SK-N-SH (cell line): ENCODE measurements around the gene AGFG1. TPM values are rescaled to one million over a fixed set of nuclear protein-coding genes. Genes with fewer than 3 reads are reported as not detected.

Experiments used
- CTCF ChIA-PET: fragments of 300-600, 350-600 bp; formaldehyde crosslinking; extraction: SDS; loops from one replicate; lab custom pipeline; 2021; lab: Yijun Ruan, JAX
- POLR2A ChIA-PET: fragments of 350-600 bp; sonication (Branson Sonifier 250); formaldehyde crosslinking; extraction: SDS; loops from one replicate; lab custom pipeline; 2020; ENCODE audit warnings: antibody characterized with exemption, inconsistent platforms; lab: Yijun Ruan, JAX
- DNase-seq: peaks from one replicate; pipeline ENCODE4 v3.0.0; 2012
- H2AFZ ChIP-seq: fragments of 200-600 bp; sonication (generic); 2 replicates; pipeline ENCODE4 v1.8.1; 2016; ENCODE audit warnings: antibody characterized with exemption, mild to moderate bottlenecking, low read depth
- H3F3A ChIP-seq: fragments of 200-600 bp; sonication (generic); replicated peaks from 2 replicates; pipeline ENCODE3; 2016; ENCODE audit warnings: antibody characterized with exemption, mild to moderate bottlenecking; ENCODE audit not compliant: insufficient read depth
- H3K27ac ChIP-seq, 2 experiments: fragments of 200-500 bp in 1 of 2; fragments of 200-600 bp in 1 of 2; sonication (Bioruptor generic) in 1 of 2; sonication (generic), shearing (Covaris generic) in 1 of 2; 2 replicates each; pipeline versions ENCODE4 v1.5.1 to v1.6.1; 2014 to 2016; ENCODE audit warnings: low read depth in 2 of 2, inconsistent platforms in 1 of 2, low read length in 1 of 2, mild to moderate bottlenecking in 1 of 2, mixed read lengths in 1 of 2
- H3K27me3 ChIP-seq: fragments of 200-600 bp; sonication (generic), shearing (Covaris generic); 2 replicates; pipeline ENCODE4 v1.6.1; 2016; ENCODE audit warnings: mixed run types; ENCODE audit not compliant: insufficient read depth
- H3K36me3 ChIP-seq, 2 experiments: fragments of 200-500 bp in 1 of 2; fragments of 200-600 bp in 1 of 2; sonication (Bioruptor generic) in 1 of 2; sonication (generic) in 1 of 2; replicated peaks in 1 of 2; 2 replicates each; pipeline versions ENCODE3 to v1.5.1; 2014 to 2016; ENCODE audit warnings: low read length in 1 of 2, mild to moderate bottlenecking in 1 of 2; ENCODE audit not compliant: insufficient read depth in 2 of 2, control insufficient read depth in 1 of 2
- H3K4me1 ChIP-seq, 2 experiments: fragments of 200-500 bp in 1 of 2; fragments of 200-600 bp in 1 of 2; sonication (Bioruptor generic) in 1 of 2; sonication (generic), shearing (Covaris generic) in 1 of 2; 2 replicates each; pipeline versions ENCODE4 v1.5.1 to v1.6.1; 2014 to 2016; ENCODE audit warnings: low read depth in 1 of 2, low read length in 1 of 2, mixed run types in 1 of 2; ENCODE audit not compliant: insufficient read depth in 2 of 2, control insufficient read depth in 1 of 2
- H3K4me2 ChIP-seq: fragments of 200-600 bp; sonication (generic), shearing (Covaris generic); 2 replicates; pipeline ENCODE4 v1.6.1; 2017; ENCODE audit warnings: mixed run types
- H3K4me3 ChIP-seq, 2 experiments: fragments of 200-500 bp in 1 of 2; fragments of 200-600 bp in 1 of 2; sonication (Bioruptor generic) in 1 of 2; sonication (generic), shearing (Covaris generic) in 1 of 2; 2 replicates each; pipeline versions ENCODE4 v1.5.1 to v1.8.1; 2014 to 2016; ENCODE audit warnings: low read depth in 2 of 2, inconsistent platforms in 1 of 2, low read length in 1 of 2, mild to moderate bottlenecking in 1 of 2, mixed read lengths in 1 of 2, moderate library complexity in 1 of 2
- H3K79me2 ChIP-seq: fragments of 200-600 bp; sonication (generic); 2 replicates; pipeline ENCODE4 v1.8.1; 2017; ENCODE audit warnings: mild to moderate bottlenecking; ENCODE audit not compliant: insufficient read depth
- H3K9ac ChIP-seq: fragments of 200-600 bp; sonication (generic); 2 replicates; pipeline ENCODE4 v1.6.1; 2017; ENCODE audit warnings: mixed run types
- H3K9me2 ChIP-seq: fragments of 200-600 bp; sonication (generic); 2 replicates; pipeline ENCODE4 v1.6.1; 2017; ENCODE audit warnings: mixed run types
- H3K9me3 ChIP-seq: fragments of 200-600 bp; sonication (generic); 2 replicates; pipeline ENCODE4 v1.6.1; 2017; ENCODE audit warnings: mixed run types, mild to moderate bottlenecking, moderate library complexity
- H4K20me1 ChIP-seq: fragments of 200-600 bp; sonication (generic); 2 replicates; pipeline ENCODE4 v1.6.1; 2017; ENCODE audit warnings: mild to moderate bottlenecking, mixed run types; ENCODE audit not compliant: insufficient read depth
- ELF1 ChIP-seq: IDR thresholded peaks from 2 replicates; pipeline ENCODE4 v1.4.0; 2012
- EZH2phosphoT487 ChIP-seq: fragments of 200-600 bp; sonication (generic); IDR thresholded peaks from 2 replicates; pipeline ENCODE4 v1.6.1; 2017; ENCODE audit warnings: low read depth, mixed run types, mild to moderate bottlenecking, antibody characterized with exemption, moderate library complexity, borderline replicate concordance
- FOXM1 ChIP-seq: IDR thresholded peaks from 2 replicates; pipeline ENCODE4 v1.4.0; 2012; ENCODE audit warnings: low read depth, mild to moderate bottlenecking
- GABPA ChIP-seq: IDR thresholded peaks from 2 replicates; pipeline ENCODE4 v1.4.0; 2012; ENCODE audit warnings: low read depth, mild to moderate bottlenecking
- IRF3 ChIP-seq: fragments of 150-350 bp; IDR thresholded peaks from 2 replicates; pipeline ENCODE4 v1.6.1; 2016; ENCODE audit warnings: mild to moderate bottlenecking, low read depth, low read length
- MXI1 ChIP-seq: IDR thresholded peaks from 2 replicates; pipeline ENCODE4 v1.6.1; 2012; ENCODE audit warnings: mild to moderate bottlenecking, low read depth, low read length, improper control_type of control experiment
- REST ChIP-seq: IDR thresholded peaks from 2 replicates; pipeline ENCODE4 v1.6.1; 2012; ENCODE audit warnings: mild to moderate bottlenecking, low read depth, low read length, moderate library complexity
- RFX5 ChIP-seq: IDR thresholded peaks from 2 replicates; pipeline ENCODE4 v1.6.1; 2012; ENCODE audit warnings: mild to moderate bottlenecking, improper control_type of control experiment, low read length
- SIN3A ChIP-seq: IDR thresholded peaks from 2 replicates; pipeline ENCODE4 v1.6.1; 2012; ENCODE audit warnings: low read depth, mild to moderate bottlenecking, low read length, moderate library complexity, borderline replicate concordance
- SMC3 ChIP-seq: IDR thresholded peaks from 2 replicates; pipeline ENCODE4 v1.6.1; 2012; ENCODE audit warnings: low read depth, low read length, improper control_type of control experiment
- TAF1 ChIP-seq: IDR thresholded peaks from 2 replicates; pipeline ENCODE4 v1.6.1; 2012; ENCODE audit warnings: low read depth, mild to moderate bottlenecking, low read length, moderate library complexity, borderline replicate concordance
- TEAD4 ChIP-seq: IDR thresholded peaks from 2 replicates; pipeline ENCODE4 v1.4.0; 2012; ENCODE audit warnings: mild to moderate bottlenecking, borderline replicate concordance; ENCODE audit not compliant: insufficient read depth
- USF1 ChIP-seq: IDR thresholded peaks from 2 replicates; pipeline ENCODE4 v1.4.0; 2012; ENCODE audit warnings: low read depth, borderline replicate concordance
- WGBS: methylation state at CpG from one replicate; pipeline ENCODE4 v1.1.6; 2017; ENCODE audit warnings: low lambda C conversion rate; 5-methylcytosine and 5-hydroxymethylcytosine counted together
- polyA plus RNA-seq, 3 experiments: library from polyadenylated mRNA; depleted of rRNA; stranded (reverse); fragments of >200 nt; gene quantifications; 2 replicates each; pipeline ENCODE4 v1.2.3, GENCODE V29; 2012

Gene AGFG1
- polyA plus RNA-seq, 1 of the 3 experiments (the other 2 are of a cell fraction), result 42.3 TPM

- Histone ChIP-seq H2AFZ (no peak overlapping the region), H3K36me3 (no peaks in the 10 kb centered on the region), H3K79me2 (peaks cover 53% of the 10 kb centered on the region), H3K9me3 (no peaks in the 10 kb centered on the region), H4K20me1 (peaks cover 46% of the 10 kb centered on the region), H3K27ac (peak overlapping the region; percentile 68 to 73; a peak in 3 of 4 replicates), H3K9ac (peak overlapping the region; percentile 95), H3F3A (peaks cover under 1% of the 10 kb centered on the region), H3K4me1 (peaks cover 5 to 10% of the 10 kb centered on the region in 2 experiments; a peak in 3 of 4 replicates), H3K9me2 (no peaks in the 10 kb centered on the region), H3K4me2 (peak overlapping the region; percentile 93; the same call in 1 of the 2 replicates), H3K4me3 (peak overlapping the region; percentile 74 to 87), H3K27me3 (no peaks in the 10 kb centered on the region)
- ChIA-PET POLR2A (no interaction called here), CTCF (interaction anchor here (0.8 to 1.7 kb wide), 4 partner anchors 35 to 293 kb away, joined by 4 to 11 read pairs (median 5); no protein-coding TSS in a partner anchor)
- WGBS, result under 1% methylated on average over 32 of the region's 106 CpGs
- TF ChIP-seq USF1 (no peak), TAF1 (no peak), FOXM1 (no peak), MXI1 (peak; percentile 27; the same call in 1 of the 2 replicates), GABPA (no peak)
- peak; percentile 88 for DNase-seq
These were observed 537 bp downstream of the AGFG1 start for GRCh38 chr2:227472265-227473121.

GRCh38 chr2:227473122-227473461 is 1.1 kb downstream of the AGFG1 start:
- peak overlapping the region; percentile 74 to 87 for H3K4me3 ChIP-seq
- peaks cover 51% of the 10 kb centered on the region for H4K20me1 ChIP-seq
- peak overlapping the region in 1 of 2 experiments; percentile 73; a peak in 1 of 4 replicates for H3K27ac ChIP-seq
- peaks cover 5 to 13% of the 10 kb centered on the region in 2 experiments; a peak in 3 of 4 replicates for H3K4me1 ChIP-seq
- peak overlapping the region; percentile 93 for H3K4me2 ChIP-seq
- peaks cover 59% of the 10 kb centered on the region for H3K79me2 ChIP-seq
- no peak for TF ChIP-seq SMC3
- no peak for TF ChIP-seq SIN3A
- TF ChIP-seq, all 33 proteins: peak for 0
- no peak for DNase-seq
- peak overlapping the region; percentile 95 for H3K9ac ChIP-seq
- H3K9me2 ChIP-seq, result no peaks in the 10 kb centered on the region
- WGBS, result under 1% methylated on average over 9 of the region's 9 CpGs
- POLR2A ChIA-PET, result no interaction called here
- peaks cover 5% of the 10 kb centered on the region for H3F3A ChIP-seq
- no peaks in the 10 kb centered on the region for H3K36me3 ChIP-seq
- CTCF ChIA-PET, result interaction anchor here (0.8 to 1.4 kb wide), 3 partner anchors 34 to 293 kb away, joined by 4 to 11 read pairs (median 5); no protein-coding TSS in a partner anchor
- no peak overlapping the region for H2AFZ ChIP-seq
- H3K27me3 ChIP-seq, result no peaks in the 10 kb centered on the region
- H3K9me3 ChIP-seq, result no peaks in the 10 kb centered on the region

- POLR2A ChIA-PET, result no interaction called here
- TF ChIP-seq RFX5, result no peak
- TF ChIP-seq EZH2phosphoT487, result no peak
- TF ChIP-seq TEAD4, result no peak
- TF ChIP-seq IRF3, result no peak
- TF ChIP-seq SIN3A, result no peak
- no peak for TF ChIP-seq REST
- no peak for TF ChIP-seq ELF1
These were observed 1.9 kb downstream of the AGFG1 start for GRCh38 chr2:227473806-227474205.

More at GRCh38 chr2:227473806-227474205, 1.9 kb downstream of the AGFG1 start:
- H3K4me3 ChIP-seq, result peak overlapping the region; percentile 74 to 87; a peak in 3 of 4 replicates
- no peak overlapping the region for H3K27ac ChIP-seq
- peaks cover 5 to 13% of the 10 kb centered on the region in 2 experiments; a peak in 3 of 4 replicates for H3K4me1 ChIP-seq
- 51% methylated on average over 2 of the region's 2 CpGs for WGBS
- no peaks in the 10 kb centered on the region for H3K9me2 ChIP-seq
- H3F3A ChIP-seq, result peaks cover 7% of the 10 kb centered on the region
- no peaks in the 10 kb centered on the region for H3K9me3 ChIP-seq
- peaks cover 66% of the 10 kb centered on the region for H3K79me2 ChIP-seq
- peaks cover 58% of the 10 kb centered on the region for H4K20me1 ChIP-seq
- H3K4me2 ChIP-seq, result peak overlapping the region; percentile 93
- H3K27me3 ChIP-seq, result no peaks in the 10 kb centered on the region
- H3K36me3 ChIP-seq, result peaks cover 2 to 4% of the 10 kb centered on the region in 2 experiments
- no peak for DNase-seq
- CTCF ChIA-PET, result interaction anchor here (1.2 kb wide), 1 partner anchor 292 kb away, joined by 11 read pairs; no protein-coding TSS in a partner anchor
- H3K9ac ChIP-seq, result peak overlapping the region; percentile 95; the same call in 1 of the 2 replicates
- H2AFZ ChIP-seq, result no peak overlapping the region
